H1 (cell line): ENCODE measurements around the gene RNU1-4.
"Not testable (repeated sequence)": the region's sequence is repeated elsewhere in the genome, so short reads cannot be mapped to it uniquely, and the experiment has no call there.

Source experiments
- CTCF ChIP-seq, 3 experiments: IDR thresholded peaks; 1 replicate in 2 of 3; 2 replicates in 1 of 3; pipeline versions ENCODE4 v1.5.1 to v1.6.1; 2011; ENCODE audit warnings: low read length in 3 of 3, mild to moderate bottlenecking in 3 of 3, inconsistent platforms in 2 of 3, low read depth in 1 of 3, moderate library complexity in 1 of 3; ENCODE audit not compliant: insufficient read depth in 1 of 3; ENCODE audit errors: control extremely low read depth in 1 of 3
- SIN3A ChIP-seq, 2 experiments: IDR thresholded peaks in 1 of 2; conservative IDR thresholded peaks in 1 of 2; 2 replicates each; pipeline ENCODE4 v1.6.1; 2011 to 2012; ENCODE audit warnings: low read length in 2 of 2, improper control_type of control experiment in 1 of 2, low read depth in 1 of 2, mild to moderate bottlenecking in 1 of 2
- TCF12 ChIP-seq: IDR thresholded peaks from 2 replicates; pipeline ENCODE4 v1.6.1; 2011; ENCODE audit warnings: low read depth, mild to moderate bottlenecking, low read length
- TF ChIP-seq, protein P1 (sequence below): IDR thresholded peaks from 2 replicates; pipeline ENCODE4 v1.6.1; 2012; ENCODE audit warnings: inconsistent platforms

GRCh38 chr1:16712984-16713383 is 27.3 kb upstream of the RNU1-4 start:
- TF ChIP-seq, protein P1, sequence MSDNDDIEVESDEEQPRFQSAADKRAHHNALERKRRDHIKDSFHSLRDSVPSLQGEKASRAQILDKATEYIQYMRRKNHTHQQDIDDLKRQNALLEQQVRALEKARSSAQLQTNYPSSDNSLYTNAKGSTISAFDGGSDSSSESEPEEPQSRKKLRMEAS = not testable (repeated sequence)
- TF ChIP-seq SIN3A (conservative IDR thresholded peaks at IDR 0.05 in 1 of 2, IDR thresholded peaks at IDR 0.05 in 1 of 2; ENCODE audit: low read depth in 1 of 2, low read length in 2 of 2); CTCF (IDR thresholded peaks at IDR 0.05; ENCODE audit: control extremely low read depth in 1 of 3, insufficient read depth in 1 of 3, low read depth in 1 of 3, low read length in 3 of 3); TCF12: not testable (repeated sequence)
